Stomach (tissue), 4 donors: ENCODE results near the gene FAM217B.

Source experiments
- CTCF ChIP-seq, 7 experiments: fragments of 450-650 bp in 4 of 7; fragments of 200-600 bp in 3 of 7; sonication (generic) in 3 of 7; IDR thresholded peaks; one replicate each; pipeline ENCODE4 v1.5.1; 2016 to 2019; ENCODE audit warnings: antibody characterized with exemption in 7 of 7, control low read depth in 2 of 7, mild to moderate bottlenecking in 1 of 7
- EP300 ChIP-seq: sonication (generic); formaldehyde crosslinking; IDR thresholded peaks from one replicate; pipeline ENCODE4 v1.6.1; 2017; ENCODE audit warnings: antibody characterized with exemption
- POLR2A ChIP-seq, 4 donors: fragments of 450-650 bp; IDR thresholded peaks; one replicate each; pipeline ENCODE4 v1.6.1; 2016; ENCODE audit warnings: antibody characterized with exemption in 4 of 4, control low read depth in 2 of 4, mild to moderate bottlenecking in 1 of 4, moderate library complexity in 1 of 4
- POLR2AphosphoS5 ChIP-seq, 3 donors: sonication (generic); formaldehyde crosslinking; IDR thresholded peaks; one replicate each; pipeline ENCODE4 v1.6.1; 2016; ENCODE audit warnings: antibody characterized with exemption in 3 of 3

- TF ChIP-seq CTCF (IDR thresholded peaks at IDR 0.05) (peak in 2 of 7 experiments; percentile 15 to 19), POLR2A (IDR thresholded peaks at IDR 0.05) (no peak), POLR2AphosphoS5 (IDR thresholded peaks at IDR 0.05) (no peak), EP300 (no peak)
These were observed 15.1 kb downstream of the FAM217B start for GRCh38 chr20:59955131-59955796.
